GM23338 (cell line): Measurements from ENCODE around the gene LRRTM1. TPM values are rescaled to one million over a fixed set of nuclear protein-coding genes. Genes with fewer than 3 reads are reported as not detected.

Experiments
- ATAC-seq: fragments of 200-7000 bp; cut with Tn5 transposase; 3 replicates; pipeline ENCODE4 v1.9.1; 2020
- DNase-seq: peaks from one replicate; pipeline ENCODE4 v3.0.0-alpha.2; 2015; ENCODE audit warnings: low spot score
- H2AFZ ChIP-seq: fragments of 200-600 bp; sonication (generic); 2 replicates; pipeline ENCODE4 v1.8.0; 2016; ENCODE audit warnings: antibody characterized with exemption, mild to moderate bottlenecking, moderate library complexity
- H3F3A ChIP-seq: fragments of 200-600 bp; sonication (generic); replicated peaks from 2 replicates; pipeline ENCODE4 v1.8.0; 2017; ENCODE audit warnings: antibody characterized with exemption, mixed run types, low read depth
- H3K27ac ChIP-seq: fragments of 200-600 bp; sonication (generic); 2 replicates; pipeline ENCODE4 v1.6.1; 2016; ENCODE audit warnings: low read depth
- H3K27me3 ChIP-seq: fragments of 200-600 bp; sonication (generic); 2 replicates; pipeline ENCODE4 v1.8.0; 2016; ENCODE audit warnings: mild to moderate bottlenecking, mixed run types, moderate library complexity; ENCODE audit not compliant: insufficient read depth
- H3K36me3 ChIP-seq: fragments of 200-600 bp; sonication (generic); 2 replicates; pipeline ENCODE4 v1.8.0; 2016; ENCODE audit warnings: mild to moderate bottlenecking; ENCODE audit not compliant: insufficient read depth
- H3K4me1 ChIP-seq: fragments of 200-600 bp; sonication (generic); 2 replicates; pipeline ENCODE4 v1.8.0; 2016; ENCODE audit warnings: mild to moderate bottlenecking, moderate library complexity; ENCODE audit not compliant: insufficient read depth
- H3K4me2 ChIP-seq: fragments of 200-600 bp; sonication (generic); 2 replicates; pipeline ENCODE4 v1.7.1; 2017; ENCODE audit warnings: mixed run types
- H3K4me3 ChIP-seq: fragments of 200-600 bp; sonication (generic); 2 replicates; pipeline ENCODE4 v1.6.1; 2016; ENCODE audit warnings: mixed run types
- H3K79me2 ChIP-seq: fragments of 200-600 bp; sonication (generic); replicated peaks from 2 replicates; pipeline ENCODE4 v1.8.0; 2017; ENCODE audit warnings: mild to moderate bottlenecking; ENCODE audit not compliant: insufficient read depth
- H3K9me2 ChIP-seq: fragments of 200-600 bp; sonication (generic); 2 replicates; pipeline ENCODE4 v1.8.0; 2017; ENCODE audit not compliant: insufficient read depth
- H4K20me1 ChIP-seq: fragments of 200-600 bp; sonication (generic); replicated peaks from 2 replicates; pipeline ENCODE4 v1.8.0; 2017; ENCODE audit warnings: mild to moderate bottlenecking; ENCODE audit not compliant: insufficient read depth
- H3K27ac Mint-ChIP-seq: 2 replicates; pipeline ENCODE4 v1.8.0; 2020; ENCODE audit warnings: inconsistent platforms, mild to moderate bottlenecking, moderate library complexity, mixed read lengths
- H3K27me3 Mint-ChIP-seq: 3 replicates; pipeline ENCODE4 v1.8.0; 2022; ENCODE audit warnings: low read depth, mild to moderate bottlenecking, moderate library complexity, mixed read lengths, inconsistent platforms; ENCODE audit not compliant: insufficient read depth, poor library complexity
- H3K36me3 Mint-ChIP-seq: 3 replicates; pipeline ENCODE4 v1.8.0; 2021; ENCODE audit warnings: low read depth, mild to moderate bottlenecking, inconsistent platforms, moderate library complexity, mixed read lengths
- H3K4me1 Mint-ChIP-seq: 3 replicates; pipeline ENCODE4 v1.8.0; 2020; ENCODE audit warnings: mild to moderate bottlenecking, inconsistent platforms, mixed read lengths
- H3K4me3 Mint-ChIP-seq: 3 replicates; pipeline ENCODE4 v1.8.0; 2021; ENCODE audit warnings: moderate library complexity, mild to moderate bottlenecking, inconsistent platforms, mixed read lengths
- H3K9me3 Mint-ChIP-seq: 3 replicates; pipeline ENCODE4 v1.8.0; 2020; ENCODE audit warnings: moderate library complexity, mild to moderate bottlenecking, inconsistent platforms, mixed read lengths
- CREB1 ChIP-seq: fragments of 250-450 bp; sonication (Bioruptor Pico); IDR thresholded peaks from 2 replicates; pipeline ENCODE4 v1.5.0; 2020; ENCODE audit warnings: low read depth, mild to moderate bottlenecking, moderate library complexity
- CTCF ChIP-seq, 2 experiments: fragments of 200-600 bp in 1 of 2; sonication (generic) in 1 of 2; conservative IDR thresholded peaks; 2 replicates each; pipeline versions ENCODE4 v1.5.1 to v1.6.1; 2016 to 2017; ENCODE audit warnings: antibody characterized with exemption in 2 of 2, low read depth in 2 of 2, mild to moderate bottlenecking in 2 of 2, moderate library complexity in 1 of 2
- EZH2phosphoT487 ChIP-seq: fragments of 200-600 bp; sonication (generic); IDR thresholded peaks from one replicate; pipeline ENCODE4 v1.8.1; 2018; ENCODE audit warnings: antibody characterized with exemption; ENCODE audit not compliant: unreplicated experiment
- JUNB ChIP-seq: IDR thresholded peaks from one replicate; pipeline ENCODE4 v1.6.1; 2016; ENCODE audit warnings: antibody characterized with exemption; ENCODE audit not compliant: unreplicated experiment
- POLR2AphosphoS5 ChIP-seq: IDR thresholded peaks from 2 replicates; pipeline ENCODE4 v1.6.1; 2016; ENCODE audit warnings: antibody characterized with exemption, low read depth
- REST ChIP-seq: IDR thresholded peaks from one replicate; pipeline ENCODE4 v1.6.1; 2018; ENCODE audit warnings: antibody characterized with exemption; ENCODE audit not compliant: unreplicated experiment
- STAT1 ChIP-seq: IDR thresholded peaks from one replicate; pipeline ENCODE4 v1.6.1; 2016; ENCODE audit warnings: antibody characterized with exemption; ENCODE audit not compliant: unreplicated experiment
- ZNF114 ChIP-seq: fragments of 250-450 bp; sonication (Bioruptor Pico); IDR thresholded peaks from 2 replicates; pipeline ENCODE4 v1.5.0; 2020; ENCODE audit warnings: mild to moderate bottlenecking, moderate library complexity
- ZNF331 ChIP-seq: fragments of 250-450 bp; sonication (Bioruptor Pico); IDR thresholded peaks from 2 replicates; pipeline ENCODE4 v1.5.0; 2020; ENCODE audit warnings: low read depth, mild to moderate bottlenecking, moderate library complexity
- polyA plus RNA-seq: library from polyadenylated mRNA; unstranded; fragments of >200 nt; fragmentation: Nextera tagmentation; extraction: Ambion mirVana; gene quantifications from 2 replicates; pipeline ENCODE4 v1.2.1, GENCODE V29; 2016
- total RNA-seq: library from RNA; depleted of rRNA; stranded (reverse); fragments of >200 nt; shearing (Covaris generic); gene quantifications from 2 replicates; pipeline ENCODE4 v1.2.3, GENCODE V29; 2014
- TF ChIP-seq, protein P1 (sequence below): fragments of 250-450 bp; sonication (Bioruptor Pico); IDR thresholded peaks from 2 replicates; pipeline ENCODE4 v1.5.0; 2020; ENCODE audit warnings: mild to moderate bottlenecking, moderate library complexity

The LRRTM1 gene
- total and polyA plus RNA-seq, 2 experiments from 2014 or later: 0.34 to 1.3 TPM

- DNase-seq (no peak), ATAC-seq (no peak)
- H3K36me3 Mint-ChIP-seq: no peaks in the 10 kb centered on the region
- Histone ChIP-seq H3K4me2 (no peak overlapping the region), H3K36me3 (no peaks in the 10 kb centered on the region), H4K20me1 (no peaks in the 10 kb centered on the region; the same call in 1 of the 2 replicates), H3K27me3 (no peaks in the 10 kb centered on the region), H3K27ac (no peak overlapping the region), H3K79me2 (no peaks in the 10 kb centered on the region), H3K4me3 (no peak overlapping the region), H3K9me2 (peaks cover 5% of the 10 kb centered on the region; the same call in 1 of the 2 replicates), H3K4me1 (peaks cover under 1% of the 10 kb centered on the region), H3F3A (no peaks in the 10 kb centered on the region), H2AFZ (no peak overlapping the region)
- TF ChIP-seq STAT1 (no peak), ZNF114 (CRISPR knock-in tag) (no peak), EZH2phosphoT487 (no peak), POLR2AphosphoS5 (no peak), ZNF331 (no peak), REST (no peak), CTCF (conservative IDR thresholded peaks at IDR 0.05; ENCODE audit: low read depth in 2 of 2) (no peak)
- H3K27ac Mint-ChIP-seq: no peak overlapping the region
- H3K4me1 Mint-ChIP-seq: peaks cover 9% of the 10 kb centered on the region
- no peaks in the 10 kb centered on the region for H3K9me3 Mint-ChIP-seq
- no peak overlapping the region for H3K4me3 Mint-ChIP-seq
- no peaks in the 10 kb centered on the region for H3K27me3 Mint-ChIP-seq
Observed at GRCh38 chr2:80293039-80293438, 11.5 kb downstream of the LRRTM1 start.

DNA sequence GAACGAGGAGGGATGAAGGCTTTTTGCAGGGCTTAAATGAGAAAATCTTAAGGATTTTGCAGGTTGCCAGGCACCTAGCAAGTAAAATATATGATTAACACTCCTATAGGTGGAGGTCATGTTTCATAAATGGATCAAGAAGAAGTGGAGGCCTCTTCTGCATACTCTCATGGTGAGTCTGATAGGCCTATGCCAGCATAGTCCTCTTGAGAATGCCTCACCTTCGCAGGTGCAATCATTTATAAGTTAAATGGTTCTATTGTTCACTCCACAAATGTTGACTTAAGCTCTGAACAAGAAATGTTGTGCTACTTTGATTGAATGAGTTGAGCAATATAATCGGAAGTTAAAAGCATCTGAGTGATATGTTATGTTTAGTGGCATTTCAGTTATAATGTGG lies 12.1 kb downstream of the LRRTM1 start:
- H3K36me3 Mint-ChIP-seq: no peaks in the 10 kb centered on the region
- H3K4me1 Mint-ChIP-seq: peaks cover 8% of the 10 kb centered on the region
- Histone ChIP-seq H3F3A (no peaks in the 10 kb centered on the region), H3K9me2 (peaks cover 5% of the 10 kb centered on the region; the same call in 1 of the 2 replicates), H3K4me1 (no peaks in the 10 kb centered on the region), H3K4me3 (no peak overlapping the region), H3K4me2 (no peak overlapping the region), H3K27ac (no peak overlapping the region), H3K79me2 (no peaks in the 10 kb centered on the region), H3K36me3 (no peaks in the 10 kb centered on the region), H2AFZ (no peak overlapping the region), H3K27me3 (no peaks in the 10 kb centered on the region), H4K20me1 (no peaks in the 10 kb centered on the region; the same call in 1 of the 2 replicates)
- H3K9me3 Mint-ChIP-seq: no peaks in the 10 kb centered on the region
- H3K27ac Mint-ChIP-seq: no peak overlapping the region
- ATAC-seq (no peak), DNase-seq (no peak)
- no peak overlapping the region for H3K4me3 Mint-ChIP-seq
- H3K27me3 Mint-ChIP-seq: no peaks in the 10 kb centered on the region
- TF ChIP-seq, protein P1, sequence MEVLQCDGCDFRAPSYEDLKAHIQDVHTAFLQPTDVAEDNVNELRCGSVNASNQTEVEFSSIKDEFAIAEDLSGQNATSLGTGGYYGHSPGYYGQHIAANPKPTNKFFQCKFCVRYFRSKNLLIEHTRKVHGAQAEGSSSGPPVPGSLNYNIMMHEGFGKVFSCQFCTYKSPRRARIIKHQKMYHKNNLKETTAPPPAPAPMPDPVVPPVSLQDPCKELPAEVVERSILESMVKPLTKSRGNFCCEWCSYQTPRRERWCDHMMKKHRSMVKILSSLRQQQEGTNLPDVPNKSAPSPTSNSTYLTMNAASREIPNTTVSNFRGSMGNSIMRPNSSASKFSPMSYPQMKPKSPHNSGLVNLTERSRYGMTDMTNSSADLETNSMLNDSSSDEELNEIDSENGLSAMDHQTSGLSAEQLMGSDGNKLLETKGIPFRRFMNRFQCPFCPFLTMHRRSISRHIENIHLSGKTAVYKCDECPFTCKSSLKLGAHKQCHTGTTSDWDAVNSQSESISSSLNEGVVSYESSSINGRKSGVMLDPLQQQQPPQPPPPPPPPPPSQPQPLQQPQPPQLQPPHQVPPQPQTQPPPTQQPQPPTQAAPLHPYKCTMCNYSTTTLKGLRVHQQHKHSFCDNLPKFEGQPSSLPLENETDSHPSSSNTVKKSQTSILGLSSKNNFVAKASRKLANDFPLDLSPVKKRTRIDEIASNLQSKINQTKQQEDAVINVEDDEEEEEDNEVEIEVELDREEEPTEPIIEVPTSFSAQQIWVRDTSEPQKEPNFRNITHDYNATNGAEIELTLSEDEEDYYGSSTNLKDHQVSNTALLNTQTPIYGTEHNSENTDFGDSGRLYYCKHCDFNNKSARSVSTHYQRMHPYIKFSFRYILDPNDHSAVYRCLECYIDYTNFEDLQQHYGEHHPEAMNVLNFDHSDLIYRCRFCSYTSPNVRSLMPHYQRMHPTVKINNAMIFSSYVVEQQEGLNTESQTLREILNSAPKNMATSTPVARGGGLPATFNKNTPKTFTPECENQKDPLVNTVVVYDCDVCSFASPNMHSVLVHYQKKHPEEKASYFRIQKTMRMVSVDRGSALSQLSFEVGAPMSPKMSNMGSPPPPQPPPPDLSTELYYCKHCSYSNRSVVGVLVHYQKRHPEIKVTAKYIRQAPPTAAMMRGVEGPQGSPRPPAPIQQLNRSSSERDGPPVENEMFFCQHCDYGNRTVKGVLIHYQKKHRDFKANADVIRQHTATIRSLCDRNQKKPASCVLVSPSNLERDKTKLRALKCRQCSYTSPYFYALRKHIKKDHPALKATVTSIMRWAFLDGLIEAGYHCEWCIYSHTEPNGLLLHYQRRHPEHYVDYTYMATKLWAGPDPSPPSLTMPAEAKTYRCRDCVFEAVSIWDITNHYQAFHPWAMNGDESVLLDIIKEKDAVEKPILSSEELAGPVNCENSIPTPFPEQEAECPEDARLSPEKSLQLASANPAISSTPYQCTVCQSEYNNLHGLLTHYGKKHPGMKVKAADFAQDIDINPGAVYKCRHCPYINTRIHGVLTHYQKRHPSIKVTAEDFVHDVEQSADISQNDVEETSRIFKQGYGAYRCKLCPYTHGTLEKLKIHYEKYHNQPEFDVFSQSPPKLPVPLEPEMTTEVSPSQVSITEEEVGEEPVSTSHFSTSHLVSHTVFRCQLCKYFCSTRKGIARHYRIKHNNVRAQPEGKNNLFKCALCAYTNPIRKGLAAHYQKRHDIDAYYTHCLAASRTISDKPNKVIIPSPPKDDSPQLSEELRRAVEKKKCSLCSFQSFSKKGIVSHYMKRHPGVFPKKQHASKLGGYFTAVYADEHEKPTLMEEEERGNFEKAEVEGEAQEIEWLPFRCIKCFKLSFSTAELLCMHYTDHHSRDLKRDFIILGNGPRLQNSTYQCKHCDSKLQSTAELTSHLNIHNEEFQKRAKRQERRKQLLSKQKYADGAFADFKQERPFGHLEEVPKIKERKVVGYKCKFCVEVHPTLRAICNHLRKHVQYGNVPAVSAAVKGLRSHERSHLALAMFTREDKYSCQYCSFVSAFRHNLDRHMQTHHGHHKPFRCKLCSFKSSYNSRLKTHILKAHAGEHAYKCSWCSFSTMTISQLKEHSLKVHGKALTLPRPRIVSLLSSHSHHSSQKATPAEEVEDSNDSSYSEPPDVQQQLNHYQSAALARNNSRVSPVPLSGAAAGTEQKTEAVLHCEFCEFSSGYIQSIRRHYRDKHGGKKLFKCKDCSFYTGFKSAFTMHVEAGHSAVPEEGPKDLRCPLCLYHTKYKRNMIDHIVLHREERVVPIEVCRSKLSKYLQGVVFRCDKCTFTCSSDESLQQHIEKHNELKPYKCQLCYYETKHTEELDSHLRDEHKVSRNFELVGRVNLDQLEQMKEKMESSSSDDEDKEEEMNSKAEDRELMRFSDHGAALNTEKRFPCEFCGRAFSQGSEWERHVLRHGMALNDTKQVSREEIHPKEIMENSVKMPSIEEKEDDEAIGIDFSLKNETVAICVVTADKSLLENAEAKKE (CRISPR knock-in tag): no peak
- TF ChIP-seq JUNB: no peak
- TF ChIP-seq STAT1: no peak
- no peak for TF ChIP-seq ZNF114 (CRISPR knock-in tag)
- no peak for TF ChIP-seq CREB1 (CRISPR knock-in tag)
- no peak for TF ChIP-seq EZH2phosphoT487
